Endothelial cell of umbilical vein (primary cell): ENCODE results near the gene PDE1C.

Source experiments
- CTCF ChIP-seq, 2 donors: IDR thresholded peaks; 1 replicate in 1 of 2; 2 replicates in 1 of 2; pipeline ENCODE4 v1.5.1; 2011; ENCODE audit warnings: low read length in 2 of 2, mild to moderate bottlenecking in 2 of 2, moderate library complexity in 2 of 2, control low read depth in 1 of 2, inconsistent platforms in 1 of 2, low read depth in 1 of 2; ENCODE audit not compliant: insufficient read depth in 1 of 2; ENCODE audit errors: extremely low read depth in 1 of 2
- EZH2 ChIP-seq: IDR thresholded peaks from 2 replicates; pipeline ENCODE4 v1.6.1; 2012; ENCODE audit warnings: borderline replicate concordance, low read depth, mild to moderate bottlenecking, moderate library complexity, low read length, inconsistent platforms; ENCODE audit not compliant: severe bottlenecking
- FOS ChIP-seq: IDR thresholded peaks from 2 replicates; pipeline ENCODE4 v1.6.1; 2011; ENCODE audit warnings: mild to moderate bottlenecking, low read length, moderate library complexity, borderline replicate concordance; ENCODE audit not compliant: insufficient read depth
- GATA2 ChIP-seq: IDR thresholded peaks from 2 replicates; pipeline ENCODE4 v1.7.0; 2011; ENCODE audit warnings: low read depth, mild to moderate bottlenecking, moderate library complexity, mixed read lengths, low read length; ENCODE audit not compliant: insufficient read length, insufficient read depth
- JUN ChIP-seq: IDR thresholded peaks from 2 replicates; pipeline ENCODE4 v1.6.1; 2011; ENCODE audit warnings: borderline replicate concordance, low read depth; ENCODE audit not compliant: insufficient read length, insufficient read depth
- MAX ChIP-seq: IDR thresholded peaks from 2 replicates; pipeline ENCODE4 v1.6.1; 2011; ENCODE audit not compliant: insufficient read depth, insufficient read length
- MYC ChIP-seq: IDR thresholded peaks from one replicate; pipeline ENCODE4 v1.6.1; 2011; ENCODE audit warnings: mild to moderate bottlenecking, low read depth, low read length
- POLR2A ChIP-seq: IDR thresholded peaks from 2 replicates; pipeline ENCODE4 v1.6.1; 2012; ENCODE audit warnings: low read depth, mild to moderate bottlenecking, control low read depth, low read length
- POLR2AphosphoS5 ChIP-seq: IDR thresholded peaks from 2 replicates; pipeline ENCODE4 v1.6.1; 2012; ENCODE audit warnings: low read depth, mild to moderate bottlenecking, control low read depth, low read length, moderate library complexity; ENCODE audit not compliant: insufficient read depth

- TF ChIP-seq POLR2AphosphoS5 (no peak), CTCF (IDR thresholded peaks at IDR 0.05; ENCODE audit: extremely low read depth in 1 of 2, insufficient read depth in 1 of 2, low read depth in 1 of 2, low read length in 2 of 2) (no peak), POLR2A (no peak), FOS (peak; percentile 46), MAX (no peak), JUN (no peak), MYC (no peak), EZH2 (no peak), GATA2 (no peak)
Observed at GRCh38 chr7:31957090-31957720, 113.0 kb downstream of the PDE1C start.
